HepG2 (cell line): ENCODE data around the gene LAMA5. TPM values are rescaled to one million over a fixed set of nuclear protein-coding genes. Genes with fewer than 3 reads are reported as not detected.

Experiments used
- ATM ChIP-seq: fragments of 450-650 bp; IDR thresholded peaks from 2 replicates; pipeline ENCODE4 v1.7.1; 2017; ENCODE audit warnings: mild to moderate bottlenecking, borderline replicate concordance
- DMTF1 ChIP-seq: sonication (generic); formaldehyde crosslinking; IDR thresholded peaks from 2 replicates; pipeline ENCODE4 v1.4.0; 2020; ENCODE audit warnings: mild to moderate bottlenecking, missing genetic modification reagents
- FOXJ3 ChIP-seq: sonication (generic); formaldehyde crosslinking; IDR thresholded peaks from 2 replicates; pipeline ENCODE4 v1.4.0; 2020; ENCODE audit warnings: missing genetic modification reagents, mild to moderate bottlenecking, borderline replicate concordance
- HIC2 ChIP-seq: sonication (generic); formaldehyde crosslinking; IDR thresholded peaks from 2 replicates; pipeline ENCODE4 v1.9.0; 2022; ENCODE audit warnings: low read depth, missing genetic modification reagents
- HIVEP1 ChIP-seq: sonication (generic); formaldehyde crosslinking; IDR thresholded peaks from 2 replicates; pipeline ENCODE4 v1.4.0; 2020; ENCODE audit warnings: mild to moderate bottlenecking, missing genetic modification reagents
- KMT2A ChIP-seq: sonication (generic); formaldehyde crosslinking; IDR thresholded peaks from 2 replicates; pipeline ENCODE4 v1.4.0; 2020; ENCODE audit warnings: missing genetic modification reagents
- NFE2L2 ChIP-seq: fragments of 150-350 bp; IDR thresholded peaks from 2 replicates; pipeline ENCODE4 v1.6.1; 2014; ENCODE audit warnings: low read length
- NR2F6 ChIP-seq, 2 experiments: IDR thresholded peaks; 2 replicates each; pipeline ENCODE4 v1.6.1; 2016; ENCODE audit warnings: antibody characterized with exemption in 1 of 2, mild to moderate bottlenecking in 1 of 2
- POLR2G ChIP-seq: fragments of 200-400 bp; formaldehyde crosslinking; IDR thresholded peaks from 2 replicates; pipeline ENCODE4 v1.6.1; 2018; ENCODE audit warnings: mild to moderate bottlenecking, low read depth, low read length, moderate library complexity
- PRMT3 ChIP-seq: sonication (generic); formaldehyde crosslinking; IDR thresholded peaks from 2 replicates; pipeline ENCODE4 v1.8.1; 2022; ENCODE audit warnings: low read depth, mild to moderate bottlenecking, moderate library complexity, missing genetic modification reagents, borderline replicate concordance
- REPIN1 ChIP-seq: sonication (generic); formaldehyde crosslinking; IDR thresholded peaks from 2 replicates; pipeline ENCODE4 v1.8.0; 2022; ENCODE audit warnings: missing genetic modification reagents, low read depth, mild to moderate bottlenecking, borderline replicate concordance
- SIX4 ChIP-seq: sonication (generic); formaldehyde crosslinking; IDR thresholded peaks from 2 replicates; pipeline ENCODE4 v1.4.0; 2020; ENCODE audit warnings: missing genetic modification reagents
- SMAD3 ChIP-seq: sonication (generic); formaldehyde crosslinking; IDR thresholded peaks from 2 replicates; pipeline ENCODE4 v1.4.0; 2020; ENCODE audit warnings: missing genetic modification reagents
- ZBTB1 ChIP-seq: sonication (generic); formaldehyde crosslinking; IDR thresholded peaks from 2 replicates; pipeline ENCODE4 v1.4.0; 2020; ENCODE audit warnings: missing genetic modification reagents, borderline replicate concordance
- ZBTB21 ChIP-seq: sonication (generic); formaldehyde crosslinking; IDR thresholded peaks from 2 replicates; pipeline ENCODE4 v1.4.0; 2020; ENCODE audit warnings: missing genetic modification reagents
- ZC3H13 ChIP-seq: sonication (generic); formaldehyde crosslinking; IDR thresholded peaks from 2 replicates; pipeline ENCODE4 v1.8.1; 2023; ENCODE audit warnings: mild to moderate bottlenecking, missing genetic modification reagents, moderate library complexity
- ZHX1 ChIP-seq: sonication (generic); formaldehyde crosslinking; IDR thresholded peaks from 2 replicates; pipeline ENCODE4 v1.8.1; 2022; ENCODE audit warnings: low read depth, mild to moderate bottlenecking, missing genetic modification reagents
- ZNF674 ChIP-seq: sonication (generic); formaldehyde crosslinking; IDR thresholded peaks from 2 replicates; pipeline ENCODE4 v1.5.0; 2020; ENCODE audit warnings: low read depth, mild to moderate bottlenecking, missing genetic modification reagents
- ZNF709 ChIP-seq: sonication (generic); formaldehyde crosslinking; IDR thresholded peaks from 2 replicates; pipeline ENCODE4 v1.5.0; 2020; ENCODE audit warnings: mild to moderate bottlenecking, missing genetic modification reagents
- ZNF816 ChIP-seq: sonication (generic); formaldehyde crosslinking; IDR thresholded peaks from 2 replicates; pipeline ENCODE4 v1.8.0; 2022; ENCODE audit warnings: missing genetic modification reagents, mild to moderate bottlenecking, borderline replicate concordance
- ZNF850 ChIP-seq: sonication (generic); formaldehyde crosslinking; conservative IDR thresholded peaks from 2 replicates; pipeline ENCODE4 v1.9.0; 2021; ENCODE audit warnings: mild to moderate bottlenecking, missing genetic modification reagents
- ZSCAN30 ChIP-seq: sonication (generic); formaldehyde crosslinking; IDR thresholded peaks from 2 replicates; pipeline ENCODE4 v1.5.0; 2020; ENCODE audit warnings: mild to moderate bottlenecking, missing genetic modification reagents
- polyA plus RNA-seq, 8 experiments: library from polyadenylated mRNA; depleted of rRNA in 3 of 8; stranded (reverse) in 7 of 8; unstranded in 1 of 8; fragments of >200 nt; fragmentation: Illumina TruSeq in 4 of 8; extraction: Trizol in 4 of 8; gene quantifications; 2 replicates each; pipeline versions ENCODE4 v1.2.1 to v1.2.3, GENCODE V29; 2011 to 2016; ENCODE audit warnings: low read depth in 4 of 8, missing spikeins in 1 of 8, mixed read lengths in 1 of 8; ENCODE audit not compliant: insufficient read depth in 1 of 8
- total RNA-seq, 5 experiments: library from RNA; depleted of rRNA; stranded (reverse); fragments of >200 nt; fragmentation: Illumina TruSeq; extraction: Trizol; gene quantifications; 2 replicates each; pipeline ENCODE4 v1.2.3, GENCODE V29; 2016; ENCODE audit warnings: low read depth in 1 of 5

The LAMA5 gene
- total and polyA plus RNA-seq, 2 of the 13 experiments (the other 11 are each of a cell fraction or from before 2014, with no cell fraction given): 21.0 to 44.7 TPM

- TF ChIP-seq ZHX1 (CRISPR knock-in tag) (peak; percentile 74; the same call in 1 of the 2 replicates), DMTF1 (no peak), SIX4 (CRISPR knock-in tag) (no peak), NR2F6 (IDR thresholded peaks at IDR 0.05) (0 out of 2 replicates have a peak, but pooled peaks have one; percentile 22), NR2F6 (CRISPR knock-in tag; IDR thresholded peaks at IDR 0.05) (peak; percentile 60), ATM (no peak), ZBTB1 (CRISPR knock-in tag) (no peak), REPIN1 (CRISPR knock-in tag) (peak; percentile 95), ZSCAN30 (CRISPR knock-in tag) (no peak), POLR2G (peak; percentile 88), ZNF850 (CRISPR knock-in tag) (peak; percentile 85; the same call in 1 of the 2 replicates), HIC2 (CRISPR knock-in tag) (peak; percentile 95), ZNF674 (CRISPR knock-in tag) (0 out of 2 replicates have a peak, but pooled peaks have one; percentile 1), PRMT3 (CRISPR knock-in tag) (no peak), ZBTB21 (no peak; the same call in 1 of the 2 replicates), ZC3H13 (CRISPR knock-in tag) (no peak), SMAD3 (CRISPR knock-in tag) (peak; percentile 59), FOXJ3 (CRISPR knock-in tag) (peak; percentile 65; the same call in 1 of the 2 replicates), NFE2L2 (no peak), ZNF709 (CRISPR knock-in tag) (no peak; the same call in 1 of the 2 replicates), ZNF816 (CRISPR knock-in tag) (peak; percentile 58; the same call in 1 of the 2 replicates), KMT2A (CRISPR knock-in tag) (no peak; the same call in 1 of the 2 replicates), HIVEP1 (CRISPR knock-in tag) (peak; percentile 89; the same call in 1 of the 2 replicates)
Observed at GRCh38 chr20:62376112-62377063, 9.3 kb upstream of the LAMA5 start (continued).
